Neural cell (in vitro differentiated cells): ENCODE measurements around the gene GNG12. TPM values are rescaled to one million over a fixed set of nuclear protein-coding genes. Genes with fewer than 3 reads are reported as not detected.

Experiments used
- H2AFZ ChIP-seq: fragments of 200-600, 300-800 bp; sonication (generic), shearing (Covaris generic); 2 replicates; pipeline ENCODE4 v1.6.0; 2014; ENCODE audit warnings: low read depth, mild to moderate bottlenecking, antibody characterized with exemption, low read length, moderate library complexity
- H3F3A ChIP-seq: fragments of 200-600 bp; shearing (Covaris generic); 2 replicates; pipeline ENCODE4 v1.6.1; 2016; ENCODE audit warnings: mild to moderate bottlenecking, moderate library complexity, mixed read lengths, antibody characterized with exemption, low read length; ENCODE audit not compliant: insufficient read depth, poor library complexity, severe bottlenecking
- H3K27ac ChIP-seq: fragments of 200-600, 300-800 bp; sonication (generic), shearing (Covaris generic); 2 replicates; pipeline ENCODE4 v1.5.1; 2014; ENCODE audit warnings: mild to moderate bottlenecking, low read length, moderate library complexity
- H3K27me3 ChIP-seq: fragments of 300-800, 200-600 bp; sonication (generic), shearing (Covaris generic); 2 replicates; pipeline ENCODE4 v1.6.0; 2014; ENCODE audit warnings: mild to moderate bottlenecking, low read depth, low read length, moderate library complexity; ENCODE audit not compliant: insufficient read depth
- H3K36me3 ChIP-seq: fragments of 300-800, 200-600 bp; sonication (generic), shearing (Covaris generic); 2 replicates; pipeline ENCODE4 v1.5.1; 2014; ENCODE audit warnings: mild to moderate bottlenecking, antibody characterized with exemption, low read length, moderate library complexity; ENCODE audit not compliant: insufficient read depth
- H3K4me2 ChIP-seq: fragments of 300-800, 200-600 bp; sonication (generic), shearing (Covaris generic); 2 replicates; pipeline ENCODE4 v1.6.0; 2014; ENCODE audit warnings: mild to moderate bottlenecking, low read length
- H3K4me3 ChIP-seq: fragments of 300-800, 200-600 bp; sonication (generic), shearing (Covaris generic); 2 replicates; pipeline ENCODE4 v1.5.1; 2014; ENCODE audit warnings: mild to moderate bottlenecking, low read length, moderate library complexity
- H3K79me2 ChIP-seq: fragments of 200-600 bp; shearing (Covaris generic); replicated peaks from 2 replicates; pipeline ENCODE4 v1.6.0; 2014; ENCODE audit warnings: mild to moderate bottlenecking, low read length, moderate library complexity; ENCODE audit not compliant: insufficient read depth
- H3K9ac ChIP-seq: fragments of 300-800, 200-600 bp; sonication (generic), shearing (Covaris generic); 2 replicates; pipeline ENCODE4 v1.6.1; 2016; ENCODE audit warnings: mild to moderate bottlenecking, low read length, mixed read lengths
- H3K9me2 ChIP-seq: fragments of 200-600 bp; shearing (Covaris generic); 2 replicates; pipeline ENCODE4 v1.6.1; 2016; ENCODE audit warnings: mild to moderate bottlenecking, low read length, mixed read lengths; ENCODE audit not compliant: insufficient read depth
- H3K9me3 ChIP-seq: fragments of 200-600, 300-800 bp; sonication (generic), shearing (Covaris generic); 2 replicates; pipeline ENCODE4 v1.6.1; 2016; ENCODE audit warnings: mild to moderate bottlenecking, mixed run types, low read length, moderate library complexity, mixed read lengths
- H4K20me1 ChIP-seq: fragments of 200-600 bp; shearing (Covaris generic); 2 replicates; pipeline ENCODE4 v1.6.1; 2016; ENCODE audit warnings: mild to moderate bottlenecking, mixed run types; ENCODE audit not compliant: insufficient read depth
- EP300 ChIP-seq: fragments of 450-650 bp; conservative IDR thresholded peaks from 2 replicates; pipeline ENCODE4 v1.6.1; 2014; ENCODE audit warnings: antibody characterized with exemption, mild to moderate bottlenecking, moderate library complexity; ENCODE audit not compliant: poor library complexity, severe bottlenecking
- EZH2 ChIP-seq: fragments of 200-600, 300-800 bp; shearing (Covaris generic), sonication (generic); IDR thresholded peaks from 2 replicates; pipeline ENCODE4 v1.6.1; 2014; ENCODE audit warnings: antibody characterized with exemption, low read length, borderline replicate concordance, mild to moderate bottlenecking; ENCODE audit not compliant: insufficient read depth, poor library complexity, severe bottlenecking
- MXI1 ChIP-seq: fragments of 450-650 bp; conservative IDR thresholded peaks from 2 replicates; pipeline ENCODE4 v1.6.1; 2014; ENCODE audit warnings: antibody characterized with exemption, mild to moderate bottlenecking; ENCODE audit not compliant: poor library complexity, severe bottlenecking
- POLR2AphosphoS5 ChIP-seq: IDR thresholded peaks from 2 replicates; pipeline ENCODE4 v1.6.1; 2012
- RAD21 ChIP-seq: fragments of 450-650 bp; conservative IDR thresholded peaks from 2 replicates; pipeline ENCODE4 v1.6.1; 2014; ENCODE audit warnings: antibody characterized with exemption, mild to moderate bottlenecking, moderate library complexity
- SMC3 ChIP-seq: fragments of 450-650 bp; conservative IDR thresholded peaks from 2 replicates; pipeline ENCODE4 v1.6.1; 2014; ENCODE audit warnings: antibody characterized with exemption, mild to moderate bottlenecking, moderate library complexity; ENCODE audit not compliant: poor library complexity
- TAF1 ChIP-seq: IDR thresholded peaks from 2 replicates; pipeline ENCODE4 v1.6.1; 2012; ENCODE audit warnings: low read depth
- polyA plus RNA-seq: library from polyadenylated mRNA; depleted of rRNA; stranded (reverse); fragments of >200 nt; gene quantifications from 2 replicates; pipeline ENCODE4 v1.2.3, GENCODE V29; 2014
- TF ChIP-seq, protein P1 (sequence below): fragments of 450-650 bp; IDR thresholded peaks from 2 replicates; pipeline ENCODE4 v1.5.1; 2014; ENCODE audit warnings: antibody characterized with exemption, mild to moderate bottlenecking, moderate library complexity; ENCODE audit not compliant: poor library complexity, severe bottlenecking
- TF ChIP-seq, protein P2 (sequence below): IDR thresholded peaks from 2 replicates; pipeline ENCODE4 v1.6.1; 2012; ENCODE audit warnings: borderline replicate concordance

GNG12 gene
- polyA plus RNA-seq, 1 donor from 2014 or later: 0.35 TPM

- TF ChIP-seq RAD21 (no peak), EZH2 (no peak), MXI1 (no peak), EP300 (no peak), SMC3 (no peak), TAF1 (no peak)
- TF ChIP-seq, protein P1, sequence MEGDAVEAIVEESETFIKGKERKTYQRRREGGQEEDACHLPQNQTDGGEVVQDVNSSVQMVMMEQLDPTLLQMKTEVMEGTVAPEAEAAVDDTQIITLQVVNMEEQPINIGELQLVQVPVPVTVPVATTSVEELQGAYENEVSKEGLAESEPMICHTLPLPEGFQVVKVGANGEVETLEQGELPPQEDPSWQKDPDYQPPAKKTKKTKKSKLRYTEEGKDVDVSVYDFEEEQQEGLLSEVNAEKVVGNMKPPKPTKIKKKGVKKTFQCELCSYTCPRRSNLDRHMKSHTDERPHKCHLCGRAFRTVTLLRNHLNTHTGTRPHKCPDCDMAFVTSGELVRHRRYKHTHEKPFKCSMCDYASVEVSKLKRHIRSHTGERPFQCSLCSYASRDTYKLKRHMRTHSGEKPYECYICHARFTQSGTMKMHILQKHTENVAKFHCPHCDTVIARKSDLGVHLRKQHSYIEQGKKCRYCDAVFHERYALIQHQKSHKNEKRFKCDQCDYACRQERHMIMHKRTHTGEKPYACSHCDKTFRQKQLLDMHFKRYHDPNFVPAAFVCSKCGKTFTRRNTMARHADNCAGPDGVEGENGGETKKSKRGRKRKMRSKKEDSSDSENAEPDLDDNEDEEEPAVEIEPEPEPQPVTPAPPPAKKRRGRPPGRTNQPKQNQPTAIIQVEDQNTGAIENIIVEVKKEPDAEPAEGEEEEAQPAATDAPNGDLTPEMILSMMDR: no peak
- TF ChIP-seq, protein P2, sequence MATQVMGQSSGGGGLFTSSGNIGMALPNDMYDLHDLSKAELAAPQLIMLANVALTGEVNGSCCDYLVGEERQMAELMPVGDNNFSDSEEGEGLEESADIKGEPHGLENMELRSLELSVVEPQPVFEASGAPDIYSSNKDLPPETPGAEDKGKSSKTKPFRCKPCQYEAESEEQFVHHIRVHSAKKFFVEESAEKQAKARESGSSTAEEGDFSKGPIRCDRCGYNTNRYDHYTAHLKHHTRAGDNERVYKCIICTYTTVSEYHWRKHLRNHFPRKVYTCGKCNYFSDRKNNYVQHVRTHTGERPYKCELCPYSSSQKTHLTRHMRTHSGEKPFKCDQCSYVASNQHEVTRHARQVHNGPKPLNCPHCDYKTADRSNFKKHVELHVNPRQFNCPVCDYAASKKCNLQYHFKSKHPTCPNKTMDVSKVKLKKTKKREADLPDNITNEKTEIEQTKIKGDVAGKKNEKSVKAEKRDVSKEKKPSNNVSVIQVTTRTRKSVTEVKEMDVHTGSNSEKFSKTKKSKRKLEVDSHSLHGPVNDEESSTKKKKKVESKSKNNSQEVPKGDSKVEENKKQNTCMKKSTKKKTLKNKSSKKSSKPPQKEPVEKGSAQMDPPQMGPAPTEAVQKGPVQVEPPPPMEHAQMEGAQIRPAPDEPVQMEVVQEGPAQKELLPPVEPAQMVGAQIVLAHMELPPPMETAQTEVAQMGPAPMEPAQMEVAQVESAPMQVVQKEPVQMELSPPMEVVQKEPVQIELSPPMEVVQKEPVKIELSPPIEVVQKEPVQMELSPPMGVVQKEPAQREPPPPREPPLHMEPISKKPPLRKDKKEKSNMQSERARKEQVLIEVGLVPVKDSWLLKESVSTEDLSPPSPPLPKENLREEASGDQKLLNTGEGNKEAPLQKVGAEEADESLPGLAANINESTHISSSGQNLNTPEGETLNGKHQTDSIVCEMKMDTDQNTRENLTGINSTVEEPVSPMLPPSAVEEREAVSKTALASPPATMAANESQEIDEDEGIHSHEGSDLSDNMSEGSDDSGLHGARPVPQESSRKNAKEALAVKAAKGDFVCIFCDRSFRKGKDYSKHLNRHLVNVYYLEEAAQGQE: no peak
- no peak overlapping the region for H2AFZ ChIP-seq
Measured at GRCh38 chr1:67708606-67709005, 124.7 kb downstream of the GNG12 start.

GRCh38 chr1:67705735-67706453 is 127.4 kb downstream of the GNG12 start:
- TF ChIP-seq, protein P1: no peak
- TF ChIP-seq RAD21 (no peak), MXI1 (no peak), TAF1 (no peak), EZH2 (no peak), POLR2AphosphoS5 (no peak), EP300 (no peak), SMC3 (no peak)
- TF ChIP-seq, protein P2: no peak
- Histone ChIP-seq H3K36me3 (no peaks in the 10 kb centered on the region), H3K9me3 (no peaks in the 10 kb centered on the region), H3K9me2 (no peaks in the 10 kb centered on the region), H3K27ac (no peak overlapping the region), H3K9ac (no peak overlapping the region), H4K20me1 (no peaks in the 10 kb centered on the region), H3K27me3 (no peaks in the 10 kb centered on the region), H3K4me3 (no peak overlapping the region), H3K4me2 (no peak overlapping the region), H3F3A (no peaks in the 10 kb centered on the region), H3K79me2 (no peaks in the 10 kb centered on the region), H2AFZ (no peak overlapping the region)

More at GRCh38 chr1:67708606-67709005, 124.7 kb downstream of the GNG12 start:
- no peak overlapping the region for H3K9ac ChIP-seq
- no peak overlapping the region for H3K4me3 ChIP-seq
- H3K4me2 ChIP-seq: no peak overlapping the region
- no peaks in the 10 kb centered on the region for H3K9me3 ChIP-seq
- H3K9me2 ChIP-seq: no peaks in the 10 kb centered on the region
- no peaks in the 10 kb centered on the region for H3K27me3 ChIP-seq
- no peaks in the 10 kb centered on the region for H3K36me3 ChIP-seq
- no peaks in the 10 kb centered on the region for H3K79me2 ChIP-seq
- no peak overlapping the region for H3K27ac ChIP-seq
- no peaks in the 10 kb centered on the region for H3F3A ChIP-seq
- no peaks in the 10 kb centered on the region for H4K20me1 ChIP-seq
